Measurements from ENCODE around the gene DTX3L.

The DTX3L gene

GRCh38 chr3:122606330-122606729 lies 42.2 kb downstream of the DTX3L start:
- DNase-seq, result no peak

GRCh38 chr3:122608916-122609315 lies 44.8 kb downstream of the DTX3L start:
- DNase-seq, result no peak

- DNase-seq, result peak; percentile 88
Observed at GRCh38 chr3:122609798-122610559, 45.8 kb downstream of the DTX3L start.

- DNase-seq, result peak; percentile 6
Observed at GRCh38 chr3:122612696-122613095, 48.6 kb downstream of the DTX3L start.

- DNase-seq, result peak; percentile 22
Observed at GRCh38 chr3:122615303-122615702, 51.2 kb downstream of the DTX3L start.

GRCh38 chr3:122618614-122619013 lies 54.5 kb downstream of the DTX3L start:
- no peak for DNase-seq

GRCh38 chr3:122619040-122619439 lies 54.9 kb downstream of the DTX3L start:
- no peak for DNase-seq

GRCh38 chr3:122620399-122620798 lies 56.3 kb downstream of the DTX3L start:
- DNase-seq, result no peak

- DNase-seq, result no peak
Observed at GRCh38 chr3:122621112-122621511, 57.0 kb downstream of the DTX3L start.

- no peak for DNase-seq
Observed at GRCh38 chr3:122623031-122623829, 59.1 kb downstream of the DTX3L start.
